ENCODE results near the gene LRFN2.

The LRFN2 gene

DNA sequence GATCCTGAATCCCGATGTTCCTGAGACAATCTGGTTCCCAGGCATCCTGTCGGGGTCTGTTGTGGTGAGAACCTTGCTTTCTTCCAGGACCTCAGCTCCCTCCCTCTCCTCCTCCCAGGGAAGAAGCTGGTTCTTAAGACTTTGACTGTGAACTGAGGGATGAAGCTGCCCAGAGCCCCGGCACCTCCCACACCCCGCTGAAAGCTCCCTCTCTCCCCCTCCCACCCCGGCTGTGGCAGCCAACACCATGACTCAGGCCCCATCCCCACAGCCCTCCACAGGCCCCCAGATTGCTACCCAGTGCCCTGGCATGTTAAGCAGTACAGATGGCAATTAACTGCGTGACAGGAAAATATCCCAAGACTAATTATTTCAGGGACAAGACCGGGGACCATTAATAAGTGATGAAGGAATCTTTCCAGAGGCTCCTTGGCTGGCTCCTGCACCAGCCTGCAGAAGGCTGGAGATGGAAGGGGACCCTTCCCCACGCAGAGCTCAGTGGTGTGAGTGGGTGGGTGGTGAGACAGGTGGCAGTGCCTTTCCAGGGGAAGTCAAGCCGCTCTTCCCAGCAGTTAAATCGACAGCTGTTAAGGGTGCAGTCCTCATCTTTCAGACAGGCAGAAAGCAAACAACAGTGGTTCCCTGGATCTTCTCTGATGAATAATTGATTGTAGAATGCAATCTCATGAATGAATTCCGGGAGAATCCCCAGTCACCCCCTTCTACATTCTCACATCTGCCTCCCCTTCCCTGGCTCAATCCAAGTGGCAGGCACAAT lies 237.9 kb downstream of the LRFN2 start:
- DNase-seq (ENCODE audit: low read depth) = no peak

DNA sequence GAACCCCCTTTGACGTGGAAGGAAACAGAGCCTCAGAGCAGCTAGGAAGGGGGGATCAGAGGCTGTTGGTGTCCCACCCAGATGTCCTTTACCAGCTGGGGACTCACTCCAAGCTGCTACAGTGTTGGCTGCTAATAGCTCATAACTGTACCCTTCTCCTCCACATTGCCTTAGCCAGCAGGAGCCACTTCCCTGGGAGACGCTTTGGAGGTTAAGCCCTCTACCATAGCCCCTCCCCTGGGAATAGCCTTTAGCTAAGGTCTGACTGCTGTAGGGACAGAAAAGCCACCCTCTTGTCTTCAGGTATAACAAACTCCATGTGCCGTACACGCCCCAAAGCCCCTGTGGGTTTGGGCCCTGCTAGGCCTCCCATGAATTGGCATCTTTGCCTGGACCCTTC lies 238.6 kb downstream of the LRFN2 start:
- no peak for DNase-seq (ENCODE audit: low read depth)

DNA sequence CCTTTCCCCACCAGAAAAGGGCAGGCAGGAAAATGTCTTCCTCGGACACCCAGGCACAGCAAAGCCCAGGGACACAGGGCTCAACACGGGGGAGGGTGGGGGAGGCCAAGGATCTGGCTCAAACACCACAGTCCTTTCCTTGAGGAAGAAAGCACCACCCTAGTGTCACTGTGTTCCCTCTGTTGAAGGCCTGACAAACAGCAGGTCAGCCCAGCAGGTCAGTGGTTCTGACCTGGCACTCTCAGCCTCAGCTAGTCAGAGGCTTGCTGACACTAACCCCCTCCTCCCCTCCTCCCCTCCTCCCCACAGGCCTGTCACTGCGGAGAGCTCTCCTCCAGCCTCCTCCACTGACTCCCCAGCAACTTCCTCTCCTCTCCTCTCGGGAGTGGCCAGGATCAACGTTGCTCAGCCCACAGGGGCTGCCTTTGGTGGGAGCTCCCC lies 239.6 kb downstream of the LRFN2 start:
- DNase-seq (ENCODE audit: low read depth) = no peak

DNA sequence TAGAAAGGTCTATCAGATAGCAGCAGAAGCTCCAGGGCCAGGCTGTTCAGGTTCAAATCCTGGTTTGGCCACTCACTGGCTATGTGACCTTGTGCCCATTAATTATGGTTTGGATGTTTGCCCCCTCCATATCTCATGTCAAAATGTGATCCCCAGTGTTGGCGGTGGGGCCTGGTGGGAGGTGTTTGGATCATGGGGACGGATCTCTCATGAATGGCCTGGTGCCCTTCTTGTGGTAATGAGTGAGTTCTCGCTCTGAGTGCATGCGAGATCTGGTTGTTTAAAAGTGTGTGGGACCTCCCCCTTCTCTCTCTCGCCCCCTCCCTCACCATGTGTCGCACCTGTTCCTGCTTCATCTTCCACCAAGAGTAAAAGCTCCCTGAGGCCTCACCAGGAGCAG lies 240.9 kb downstream of the LRFN2 start:
- DNase-seq (ENCODE audit: low read depth) = no peak

DNA sequence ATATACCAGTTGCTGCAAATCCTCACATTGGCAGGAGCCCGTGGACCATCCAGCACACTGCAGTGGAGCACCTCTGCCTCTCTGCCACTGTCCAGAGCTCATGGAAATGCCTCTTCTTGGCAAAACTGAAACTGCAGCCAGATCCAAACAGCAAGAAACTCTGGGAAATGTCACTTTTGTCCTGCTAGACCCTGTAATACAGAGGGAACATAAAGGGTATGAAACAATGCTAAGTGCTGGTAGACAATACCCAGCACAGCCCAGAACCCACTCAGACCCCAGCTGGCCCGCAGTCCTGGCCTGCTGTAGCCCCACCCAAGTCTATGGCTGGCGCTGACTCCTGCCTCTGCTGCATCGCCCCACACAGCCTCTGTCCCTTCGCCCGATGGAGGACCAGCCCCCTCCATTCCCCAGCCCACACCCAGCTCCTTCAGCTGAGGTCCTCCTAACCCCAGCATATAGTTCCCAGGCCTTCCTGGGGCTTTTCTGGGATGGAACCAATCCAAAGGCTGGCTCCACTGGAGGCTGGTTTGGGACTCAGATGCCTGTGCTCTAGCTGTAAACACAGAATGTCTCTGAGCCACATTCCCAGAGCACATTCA lies 242.5 kb downstream of the LRFN2 start:
- DNase-seq (ENCODE audit: low read depth) = no peak

DNA sequence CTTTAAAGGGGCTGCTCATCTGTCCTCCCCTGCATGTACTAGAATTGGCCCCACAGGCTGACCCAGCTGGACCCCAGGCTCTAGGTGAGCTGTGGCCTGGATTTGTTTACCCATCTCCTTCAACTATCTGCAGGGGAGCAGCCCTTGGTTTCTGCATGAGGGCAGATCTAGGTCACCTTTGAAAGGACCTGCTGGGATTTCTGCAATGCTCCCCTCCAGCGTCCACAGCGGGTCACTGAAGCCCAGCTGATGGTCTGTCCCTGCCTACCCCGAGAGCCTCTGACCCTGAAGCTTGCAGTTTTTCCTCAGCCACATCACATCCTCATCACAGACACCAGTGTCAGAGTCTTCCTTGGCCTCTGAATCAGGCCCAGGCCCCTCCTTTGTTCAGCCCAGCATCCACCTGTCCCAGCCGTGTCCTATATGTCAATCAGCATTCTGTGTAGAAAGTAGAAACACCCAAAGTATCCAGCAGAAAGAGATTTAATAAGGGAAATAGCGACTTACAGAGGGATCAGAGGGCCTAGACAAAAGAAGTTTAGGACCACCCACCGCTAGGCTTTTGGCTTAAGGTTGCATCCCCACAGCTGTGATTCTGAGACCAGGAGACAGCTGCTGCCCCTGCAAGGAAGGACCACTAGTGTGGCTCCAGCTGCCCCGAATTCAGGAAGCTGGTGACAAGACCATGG lies 243.1 kb downstream of the LRFN2 start:
- no peak for DNase-seq (ENCODE audit: low read depth)

DNA sequence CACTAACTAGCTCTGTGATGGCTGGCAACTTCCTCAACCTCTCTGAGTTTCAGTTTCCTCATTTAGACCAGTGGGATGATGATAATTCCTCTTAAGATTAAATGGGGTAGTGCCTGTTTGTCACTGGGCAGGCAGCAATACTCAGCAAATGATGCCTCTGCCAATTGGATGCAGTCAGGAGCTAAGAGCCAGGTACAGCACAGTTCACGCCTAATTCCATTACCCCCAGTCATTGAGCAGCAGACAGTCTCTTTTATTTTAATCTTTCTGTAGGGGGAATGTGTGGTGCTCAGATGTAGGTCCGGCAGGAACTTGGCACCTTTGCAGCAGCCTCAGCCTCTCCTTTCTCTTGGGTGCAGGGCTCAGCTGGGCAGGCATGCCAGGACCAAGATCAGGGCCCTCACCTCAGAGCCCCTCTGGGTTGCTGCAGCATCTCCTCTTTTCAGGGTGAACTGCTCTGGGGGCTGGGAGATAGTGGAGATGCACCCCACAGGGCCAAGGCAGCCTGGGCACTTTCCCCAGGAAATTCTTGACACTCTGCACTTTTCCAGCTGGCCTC lies 243.8 kb downstream of the LRFN2 start:
- no peak for DNase-seq (ENCODE audit: low read depth)

DNA sequence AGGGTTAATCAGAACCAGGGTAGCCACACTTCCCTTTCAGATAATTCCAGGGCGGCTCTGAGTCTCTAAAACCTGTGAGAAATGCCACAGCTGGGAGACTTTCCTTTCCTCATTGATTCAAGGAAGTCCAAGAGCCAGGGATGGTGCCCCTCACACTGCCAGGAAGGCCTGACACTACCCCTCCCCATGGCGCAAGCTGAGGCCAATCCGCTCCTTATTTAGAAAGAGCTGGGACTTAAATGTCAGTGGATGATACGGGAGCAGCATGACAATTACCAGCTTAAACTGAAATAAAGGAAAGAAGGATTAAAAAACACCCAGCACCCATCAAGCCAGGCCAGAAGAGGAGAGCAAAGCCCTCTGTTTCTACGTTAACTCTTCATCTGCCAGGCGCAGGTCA lies 244.4 kb downstream of the LRFN2 start:
- DNase-seq (ENCODE audit: low read depth) = no peak

DNA sequence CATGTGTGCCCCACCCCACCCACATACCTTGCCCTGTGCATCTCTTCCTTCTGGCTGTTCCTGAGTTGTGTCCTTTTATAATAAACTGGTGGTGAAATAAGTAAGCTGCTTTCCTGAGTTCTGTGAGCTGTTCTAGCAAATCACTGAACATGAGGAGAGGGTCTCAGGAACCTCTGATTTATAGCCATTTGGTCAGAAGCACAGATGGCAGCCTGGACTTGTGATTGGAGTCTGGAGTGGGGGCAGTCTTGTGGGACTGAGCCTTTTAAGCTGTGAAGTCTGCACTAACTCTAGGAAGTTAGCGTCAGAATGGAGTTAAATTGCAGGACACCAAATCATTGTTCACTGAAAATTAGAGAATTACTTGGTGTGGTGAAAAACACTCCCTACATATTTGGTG lies 245.4 kb downstream of the LRFN2 start:
- no peak for DNase-seq (ENCODE audit: low read depth)
